GM12878 (cell line): ENCODE measurements around the gene PHAF1. TPM values are rescaled to one million over a fixed set of nuclear protein-coding genes. Genes with fewer than 3 reads are reported as not detected.

Source experiments
- ATAC-seq: fragments of 200-7000 bp; cut with Tn5 transposase; 3 replicates; pipeline ENCODE4 v1.9.1; 2020; ENCODE audit warnings: mild to moderate bottlenecking, moderate library complexity
- BruUV-seq: library from RNA; stranded (reverse); fragments of 400-500 nt; replicated peaks from 2 replicates; lab custom pipeline; 2021; lab: Mats Ljungman, UMichigan
- CTCF ChIA-PET: fragments of 300-600 bp; sonication (Branson Sonifier 250); formaldehyde crosslinking; extraction: SDS; loops from one replicate; lab custom pipeline; 2021; ENCODE audit warnings: inconsistent platforms; lab: Yijun Ruan, JAX
- POLR2A ChIA-PET: fragments of 350-600 bp; formaldehyde crosslinking; extraction: SDS; loops from one replicate; lab custom pipeline; 2021; ENCODE audit warnings: inconsistent platforms; lab: Charles Lee
- RAD21 ChIA-PET: fragments of 300-600 bp; sonication (Branson Sonifier 250); formaldehyde crosslinking; loops from one replicate; lab custom pipeline; 2023; ENCODE audit warnings: antibody characterized with exemption; ENCODE audit not compliant: unreplicated experiment; lab: Charles Lee
- SMC1A ChIA-PET: fragments of 300-600 bp; sonication (Branson Sonifier 250); formaldehyde crosslinking; loops from one replicate; lab custom pipeline; 2023; ENCODE audit not compliant: unreplicated experiment, uncharacterized antibody; lab: Charles Lee
- DNase-seq: peaks from one replicate; pipeline ENCODE4 v3.0.0-alpha.2; 2011; ENCODE audit warnings: low read depth, low spot score
- FAIRE-seq: peaks from 3 replicates; lab custom pipeline; 2011; peaks lifted over from hg19 to GRCh38; lab: Jason Lieb, UNC
- H2AFZ ChIP-seq: 2 replicates; pipeline ENCODE4 v1.6.0; 2011; ENCODE audit warnings: low read depth, low read length, control low read depth; ENCODE audit not compliant: control insufficient read depth
- H3K27ac ChIP-seq: 2 replicates; pipeline ENCODE4 v1.5.1; 2011; ENCODE audit warnings: control low read depth; ENCODE audit not compliant: control insufficient read depth, insufficient read depth
- H3K27me3 ChIP-seq, 2 experiments: replicated peaks in 1 of 2; 2 replicates each; pipeline versions ENCODE4 v1.6.0 to v1.6.1; 2011; ENCODE audit warnings: low read length in 1 of 2; ENCODE audit not compliant: control insufficient read depth in 2 of 2, insufficient read depth in 2 of 2
- H3K36me3 ChIP-seq, 2 experiments: 2 replicates each; pipeline ENCODE4 v1.5.1; 2011; ENCODE audit warnings: low read length in 1 of 2; ENCODE audit not compliant: control insufficient read depth in 2 of 2, insufficient read depth in 2 of 2
- H3K4me1 ChIP-seq: 2 replicates; pipeline ENCODE4 v1.6.1; 2011; ENCODE audit warnings: mild to moderate bottlenecking, low read length, moderate library complexity, mixed read lengths; ENCODE audit not compliant: control insufficient read depth, insufficient read depth
- H3K4me2 ChIP-seq: 2 replicates; pipeline ENCODE4 v1.6.0; 2011; ENCODE audit warnings: control low read depth; ENCODE audit not compliant: control insufficient read depth, insufficient read depth
- H3K4me3 ChIP-seq: fragments of 200-600 bp; sonication (generic); 2 replicates; pipeline ENCODE4 v1.5.1; 2016
- H3K79me2 ChIP-seq: 2 replicates; pipeline ENCODE4 v1.6.0; 2011; ENCODE audit warnings: low read length; ENCODE audit not compliant: control insufficient read depth, insufficient read depth
- H3K9ac ChIP-seq: 2 replicates; pipeline ENCODE4 v1.8.0; 2011; ENCODE audit warnings: low read length, control low read depth, mixed read lengths; ENCODE audit not compliant: control insufficient read depth, insufficient read depth
- H3K9me3 ChIP-seq: replicated peaks from 3 replicates; pipeline ENCODE4 v1.5.1; 2011; ENCODE audit warnings: mild to moderate bottlenecking, low read length; ENCODE audit not compliant: control insufficient read depth, insufficient read depth
- H4K20me1 ChIP-seq: 2 replicates; pipeline ENCODE4 v1.6.0; 2011; ENCODE audit not compliant: control insufficient read depth, insufficient read depth
- FOS ChIP-seq: IDR thresholded peaks from 3 replicates; pipeline ENCODE4 v1.6.1; 2011; ENCODE audit warnings: borderline replicate concordance; ENCODE audit not compliant: insufficient read length; ENCODE audit errors: extremely low read depth
- HDGF ChIP-seq: fragments of 450-650 bp; IDR thresholded peaks from 2 replicates; pipeline ENCODE4 v1.6.1; 2016; ENCODE audit warnings: antibody characterized with exemption
- HSF1 ChIP-seq: fragments of 150-350 bp; IDR thresholded peaks from 2 replicates; pipeline ENCODE4 v1.6.1; 2014; ENCODE audit warnings: mild to moderate bottlenecking, low read depth, low read length
- NFYB ChIP-seq: IDR thresholded peaks from 2 replicates; pipeline ENCODE4 v1.6.1; 2011; ENCODE audit warnings: low read depth, mild to moderate bottlenecking, low read length, improper control_type of control experiment, moderate library complexity; ENCODE audit not compliant: insufficient read depth
- PBX3 ChIP-seq: IDR thresholded peaks from 2 replicates; pipeline ENCODE4 v1.6.1; 2011; ENCODE audit warnings: mild to moderate bottlenecking, low read depth, low read length, moderate library complexity; ENCODE audit not compliant: insufficient replicate concordance
- RB1 ChIP-seq: fragments of 450-650 bp; formaldehyde crosslinking; IDR thresholded peaks from 2 replicates; pipeline ENCODE4 v1.6.1; 2017; ENCODE audit warnings: mild to moderate bottlenecking, borderline replicate concordance
- RFX5 ChIP-seq: IDR thresholded peaks from 2 replicates; pipeline ENCODE4 v1.6.1; 2011; ENCODE audit warnings: low read depth, low read length, improper control_type of control experiment
- SIN3A ChIP-seq: IDR thresholded peaks from 2 replicates; pipeline ENCODE4 v1.6.1; 2012; ENCODE audit warnings: low read depth, low read length, improper control_type of control experiment
- YY1 ChIP-seq: IDR thresholded peaks from 2 replicates; pipeline ENCODE4 v1.6.1; 2011; ENCODE audit warnings: low read depth, mild to moderate bottlenecking, low read length
- ZNF207 ChIP-seq: fragments of 450-650 bp; IDR thresholded peaks from 2 replicates; pipeline ENCODE4 v1.6.1; 2014; ENCODE audit warnings: antibody characterized with exemption, mild to moderate bottlenecking, borderline replicate concordance
- whole genome bisulfite sequencing: methylation state at CpG from one replicate; pipeline ENCODE4 v1.1.6; 2016; ENCODE audit warnings: low lambda C conversion rate; ENCODE audit not compliant: insufficient replicate concordance, insufficient coverage; ENCODE audit errors: missing lambda C conversion rate; 5-methylcytosine and 5-hydroxymethylcytosine counted together
- in situ Hi-C: fragments of 300-500 bp; cut with MboI; formaldehyde crosslinking; loops from 9 replicates; pipeline ENCODE4 v1.14.3; 2018; ENCODE audit warnings: mixed read lengths
- intact Hi-C: fragments of 100-400 bp; cut with micrococcal nuclease; formaldehyde crosslinking; loops from one replicate; pipeline ENCODE4 v1.14.2; 2022; ENCODE audit not compliant: unreplicated experiment
- polyA plus RNA-seq, 11 experiments: library from polyadenylated mRNA; depleted of rRNA in 4 of 11; unstranded in 6 of 11; stranded (reverse) in 5 of 11; fragments of >200 nt; fragmentation: Nextera tagmentation in 4 of 11; fragmentation: Illumina TruSeq in 1 of 11; extraction: Ambion mirVana in 4 of 11; extraction: Trizol in 1 of 11; gene quantifications; 1 replicate in 1 of 11; 2 replicates in 10 of 11; pipeline versions ENCODE4 v1.2.1 to v1.2.3, GENCODE V29; 2011 to 2016; ENCODE audit warnings: inconsistent platforms in 2 of 11, missing spikeins in 2 of 11, low read depth in 1 of 11
- total RNA-seq, 4 experiments: library from RNA; depleted of rRNA in 3 of 4; stranded (reverse); fragments of >200 nt in 3 of 4; fragmentation: Illumina TruSeq in 1 of 4; extraction: Trizol in 1 of 4; gene quantifications; 2 replicates each; pipeline versions ENCODE4 v1.2.1 to v1.2.3, GENCODE V29; 2013 to 2021
- TF ChIP-seq, protein P1 (sequence below): fragments of 450-650 bp; conservative IDR thresholded peaks from 2 replicates; pipeline ENCODE4 v1.6.1; 2017; ENCODE audit warnings: mild to moderate bottlenecking, moderate library complexity
- TF ChIP-seq, protein P2 (sequence below): fragments of 450-650 bp; IDR thresholded peaks from 2 replicates; pipeline ENCODE4 v1.6.1; 2017; ENCODE audit warnings: antibody characterized with exemption, mild to moderate bottlenecking, moderate library complexity

PHAF1 gene
- total and polyA plus RNA-seq, 10 of the 15 experiments (the other 5 are each of a cell fraction or from before 2014, with no cell fraction given) = 4.5 to 20.9 (median 14.9) TPM

DNA sequence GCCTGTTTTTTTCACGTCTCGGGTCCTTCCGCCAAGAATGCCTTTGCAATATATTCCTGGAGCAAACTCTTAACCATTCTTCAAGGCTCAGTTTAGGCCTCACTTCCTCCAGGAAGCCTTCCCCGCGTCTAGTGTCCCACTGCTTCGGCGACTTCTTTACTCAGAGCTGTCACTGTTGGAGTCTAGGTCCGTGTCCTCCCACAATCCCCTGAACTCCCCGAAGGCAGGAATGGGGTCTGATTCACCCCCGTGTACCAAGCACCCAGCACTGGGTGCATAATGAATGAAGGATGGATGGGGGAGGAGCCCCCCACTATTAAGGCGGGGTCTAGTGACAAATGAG is 73.5 kb downstream of the PHAF1 start (continued):
- TF ChIP-seq, protein P1, sequence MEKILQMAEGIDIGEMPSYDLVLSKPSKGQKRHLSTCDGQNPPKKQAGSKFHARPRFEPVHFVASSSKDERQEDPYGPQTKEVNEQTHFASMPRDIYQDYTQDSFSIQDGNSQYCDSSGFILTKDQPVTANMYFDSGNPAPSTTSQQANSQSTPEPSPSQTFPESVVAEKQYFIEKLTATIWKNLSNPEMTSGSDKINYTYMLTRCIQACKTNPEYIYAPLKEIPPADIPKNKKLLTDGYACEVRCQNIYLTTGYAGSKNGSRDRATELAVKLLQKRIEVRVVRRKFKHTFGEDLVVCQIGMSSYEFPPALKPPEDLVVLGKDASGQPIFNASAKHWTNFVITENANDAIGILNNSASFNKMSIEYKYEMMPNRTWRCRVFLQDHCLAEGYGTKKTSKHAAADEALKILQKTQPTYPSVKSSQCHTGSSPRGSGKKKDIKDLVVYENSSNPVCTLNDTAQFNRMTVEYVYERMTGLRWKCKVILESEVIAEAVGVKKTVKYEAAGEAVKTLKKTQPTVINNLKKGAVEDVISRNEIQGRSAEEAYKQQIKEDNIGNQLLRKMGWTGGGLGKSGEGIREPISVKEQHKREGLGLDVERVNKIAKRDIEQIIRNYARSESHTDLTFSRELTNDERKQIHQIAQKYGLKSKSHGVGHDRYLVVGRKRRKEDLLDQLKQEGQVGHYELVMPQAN = peak; percentile 59; the same call in 1 of the 2 replicates
- no peak for TF ChIP-seq HSF1
- TF ChIP-seq, all 136 proteins: peak for 5

- H3K27ac ChIP-seq = peak within 1 kb of the TSS; percentile 84
- ChIA-PET POLR2A (interaction anchor here (0.5 to 1.4 kb wide), 3 partner anchors 21 to 90 kb away, joined by 3 to 4 read pairs (median 4); partner anchors contain the start of gene FHOD1), CTCF (interaction anchor here (0.6 to 3.2 kb wide), 14 partner anchors 10 to 208 kb away, joined by 3 to 34 read pairs (median 8); partner anchors contain the start of genes B3GNT9, CBFB, FBXL8 and NOL3), RAD21 (interaction anchor here (1.5 to 2.3 kb wide), 4 partner anchors 29 to 250 kb away, joined by 3 to 9 read pairs (median 6); no protein-coding TSS in a partner anchor), SMC1A (interaction anchor here (0.8 to 1.7 kb wide), 4 partner anchors 33 to 227 kb away, joined by 3 to 7 read pairs (median 4); partner anchors contain the start of gene B3GNT9)
- FAIRE-seq (peak; percentile 100), ATAC-seq (peak; percentile 96), DNase-seq (peak; percentile 91)
- peak within 1 kb of the TSS; percentile 97 for H2AFZ ChIP-seq
- in situ Hi-C loops = no loop called here
- H3K79me2 ChIP-seq = peaks cover 5% of the 10 kb centered on the region
- H3K9ac ChIP-seq = peak within 1 kb of the TSS; percentile 74
- H3K4me3 ChIP-seq = peak within 1 kb of the TSS; percentile 76
- WGBS = under 1% methylated on average over 77 of the region's 77 CpGs
- no peaks in the 10 kb centered on the region for H3K9me3 ChIP-seq
- peaks cover 0 to 3% of the 10 kb centered on the region in 2 experiments; a peak in 2 of 4 replicates for H3K27me3 ChIP-seq
- H4K20me1 ChIP-seq = no peaks in the 10 kb centered on the region; the same call in 1 of the 2 replicates
- intact Hi-C loops = loop anchor here (2.0 kb wide), 2 partner anchors 63 to 167 kb away; partner anchors contain the start of gene FHOD1
- BruUV-seq = no TSS peak
- peaks cover 4% of the 10 kb centered on the region for H3K4me1 ChIP-seq
- H3K4me2 ChIP-seq = peak within 1 kb of the TSS; percentile 99
- no peaks in the 10 kb centered on the region for H3K36me3 ChIP-seq
- TF ChIP-seq HDGF (peak; percentile 96), FOS (peak; percentile 73), NFYB (peak; percentile 95), YY1 (no peak), PBX3 (peak; percentile 97), RB1 (peak; percentile 78; the same call in 1 of the 2 replicates), ZNF207 (0 out of 2 replicates have a peak, but pooled peaks have one; percentile 62), RFX5 (peak; percentile 5; the same call in 1 of the 2 replicates), SIN3A (no peak)
- TF ChIP-seq, protein P2, sequence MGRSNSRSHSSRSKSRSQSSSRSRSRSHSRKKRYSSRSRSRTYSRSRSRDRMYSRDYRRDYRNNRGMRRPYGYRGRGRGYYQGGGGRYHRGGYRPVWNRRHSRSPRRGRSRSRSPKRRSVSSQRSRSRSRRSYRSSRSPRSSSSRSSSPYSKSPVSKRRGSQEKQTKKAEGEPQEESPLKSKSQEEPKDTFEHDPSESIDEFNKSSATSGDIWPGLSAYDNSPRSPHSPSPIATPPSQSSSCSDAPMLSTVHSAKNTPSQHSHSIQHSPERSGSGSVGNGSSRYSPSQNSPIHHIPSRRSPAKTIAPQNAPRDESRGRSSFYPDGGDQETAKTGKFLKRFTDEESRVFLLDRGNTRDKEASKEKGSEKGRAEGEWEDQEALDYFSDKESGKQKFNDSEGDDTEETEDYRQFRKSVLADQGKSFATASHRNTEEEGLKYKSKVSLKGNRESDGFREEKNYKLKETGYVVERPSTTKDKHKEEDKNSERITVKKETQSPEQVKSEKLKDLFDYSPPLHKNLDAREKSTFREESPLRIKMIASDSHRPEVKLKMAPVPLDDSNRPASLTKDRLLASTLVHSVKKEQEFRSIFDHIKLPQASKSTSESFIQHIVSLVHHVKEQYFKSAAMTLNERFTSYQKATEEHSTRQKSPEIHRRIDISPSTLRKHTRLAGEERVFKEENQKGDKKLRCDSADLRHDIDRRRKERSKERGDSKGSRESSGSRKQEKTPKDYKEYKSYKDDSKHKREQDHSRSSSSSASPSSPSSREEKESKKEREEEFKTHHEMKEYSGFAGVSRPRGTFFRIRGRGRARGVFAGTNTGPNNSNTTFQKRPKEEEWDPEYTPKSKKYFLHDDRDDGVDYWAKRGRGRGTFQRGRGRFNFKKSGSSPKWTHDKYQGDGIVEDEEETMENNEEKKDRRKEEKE = no peak
These were observed 74.1 kb downstream of the PHAF1 start, which contains the start of gene MATCAP1 for GRCh38 chr16:67183627-67184452. TSS of gene MATCAP1 (minus strand) at chr16:67183963. CDS start at chr16:67180610, 3,353 bp downstream.
